HK-2 (cell line): Measurements from ENCODE around the gene CACNA1B.
"Not testable (repeated sequence)": the region's sequence is repeated elsewhere in the genome, so short reads cannot be mapped to it uniquely, and the experiment has no call there.

Experiments
- DNase-seq: peaks from one replicate; pipeline ENCODE4 v3.0.0-alpha.2; 2018; ENCODE audit not compliant: unreplicated experiment

Gene CACNA1B

DNA sequence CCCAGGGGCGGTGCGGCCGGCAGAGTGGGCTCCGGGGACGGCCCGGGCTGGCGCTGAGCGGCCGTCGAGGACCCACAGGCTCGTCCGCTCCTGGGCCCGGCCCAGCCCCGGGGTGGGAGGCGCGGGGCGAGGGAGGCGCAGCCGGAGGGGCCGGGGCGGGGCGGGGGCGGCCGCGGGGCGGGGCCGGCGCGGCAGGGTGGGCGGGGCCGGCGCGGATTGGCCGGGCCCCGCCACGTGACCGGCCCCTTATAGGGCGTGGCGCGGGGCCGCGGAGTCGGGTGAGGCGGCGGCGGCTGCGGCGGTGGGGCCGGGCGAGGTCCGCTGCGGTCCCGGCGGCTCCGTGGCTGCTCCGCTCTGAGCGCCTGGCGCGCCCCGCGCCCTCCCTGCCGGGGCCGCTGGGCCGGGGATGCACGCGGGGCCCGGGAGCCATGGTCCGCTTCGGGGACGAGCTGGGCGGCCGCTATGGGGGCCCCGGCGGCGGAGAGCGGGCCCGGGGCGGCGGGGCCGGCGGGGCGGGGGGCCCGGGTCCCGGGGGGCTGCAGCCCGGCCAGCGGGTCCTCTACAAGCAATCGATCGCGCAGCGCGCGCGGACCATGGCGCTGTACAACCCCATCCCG is at the start of gene CACNA1B:
TSS of gene CACNA1B (plus strand) at position 277 of the 617 bp plus-strand sequence. CDS start at position 429, 152 bp downstream.
- DNase-seq, result not testable (repeated sequence)

DNA sequence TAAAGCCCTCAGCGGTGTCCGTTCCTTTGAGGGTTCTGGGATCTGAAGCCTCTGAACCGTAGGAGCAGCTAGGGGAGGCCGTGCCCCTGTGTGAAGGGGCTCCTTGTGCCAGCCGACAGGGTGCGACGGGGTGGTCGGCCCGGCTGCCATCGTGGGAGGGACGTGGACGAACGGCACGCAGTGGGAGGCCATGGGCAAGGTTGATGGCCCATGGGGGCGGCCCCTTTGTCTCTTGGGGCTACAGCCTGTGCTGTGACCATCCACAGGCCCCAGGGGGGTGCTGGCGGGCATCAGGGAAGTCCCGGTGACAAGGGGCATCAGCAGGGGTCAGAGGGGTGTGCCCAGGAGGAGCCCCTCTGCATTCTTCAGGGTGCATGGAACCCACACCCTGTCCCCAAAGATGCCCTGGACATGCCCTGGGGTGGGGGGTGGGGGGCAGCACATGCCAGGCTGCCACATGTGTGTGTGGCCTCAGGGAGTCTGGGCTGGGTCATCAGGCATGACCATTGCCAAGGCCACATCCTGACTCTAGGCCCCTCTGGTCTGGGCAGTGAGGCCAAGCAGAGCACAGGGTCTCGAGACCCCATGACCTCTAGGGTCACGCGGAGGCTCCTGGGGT is 49.6 kb upstream of the CACNA1B start:
- no peak for DNase-seq

DNA sequence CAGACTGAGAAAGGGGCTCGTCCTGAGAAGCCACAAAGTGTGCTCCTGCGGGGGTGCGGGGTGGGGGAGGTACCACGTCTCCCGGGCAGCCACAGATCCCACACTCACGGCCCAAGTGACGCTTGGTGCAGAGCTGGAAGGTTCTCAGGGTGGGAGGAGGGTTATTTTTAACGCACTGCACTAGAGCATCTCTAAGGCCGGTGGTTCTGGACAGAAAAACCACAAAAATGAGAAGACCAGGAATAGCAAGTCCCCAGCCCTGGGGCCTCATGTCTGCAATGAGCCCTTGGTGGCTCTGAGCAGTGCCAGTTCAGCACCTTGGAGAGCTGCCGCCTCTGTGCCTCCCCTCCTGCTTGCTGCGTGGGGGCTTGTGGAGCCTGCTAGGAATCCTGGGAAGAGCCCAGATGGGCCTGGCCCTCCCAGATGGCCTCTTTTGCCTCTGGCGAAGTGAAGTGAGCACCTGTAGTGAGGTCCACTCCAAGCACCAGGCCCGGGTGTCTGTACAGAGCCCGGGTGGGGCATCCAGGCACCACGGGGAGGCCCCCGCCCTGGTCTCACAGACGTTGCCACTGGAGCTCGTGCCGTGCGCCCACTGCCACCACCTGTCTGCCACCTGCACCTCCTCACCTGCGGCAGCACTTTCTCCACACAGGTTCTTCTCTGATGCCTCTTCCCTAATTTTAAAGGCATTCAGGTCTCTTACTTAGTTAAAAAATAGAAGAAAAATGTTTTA is 48.9 kb upstream of the CACNA1B start:
- DNase-seq, result peak; percentile 24

DNA sequence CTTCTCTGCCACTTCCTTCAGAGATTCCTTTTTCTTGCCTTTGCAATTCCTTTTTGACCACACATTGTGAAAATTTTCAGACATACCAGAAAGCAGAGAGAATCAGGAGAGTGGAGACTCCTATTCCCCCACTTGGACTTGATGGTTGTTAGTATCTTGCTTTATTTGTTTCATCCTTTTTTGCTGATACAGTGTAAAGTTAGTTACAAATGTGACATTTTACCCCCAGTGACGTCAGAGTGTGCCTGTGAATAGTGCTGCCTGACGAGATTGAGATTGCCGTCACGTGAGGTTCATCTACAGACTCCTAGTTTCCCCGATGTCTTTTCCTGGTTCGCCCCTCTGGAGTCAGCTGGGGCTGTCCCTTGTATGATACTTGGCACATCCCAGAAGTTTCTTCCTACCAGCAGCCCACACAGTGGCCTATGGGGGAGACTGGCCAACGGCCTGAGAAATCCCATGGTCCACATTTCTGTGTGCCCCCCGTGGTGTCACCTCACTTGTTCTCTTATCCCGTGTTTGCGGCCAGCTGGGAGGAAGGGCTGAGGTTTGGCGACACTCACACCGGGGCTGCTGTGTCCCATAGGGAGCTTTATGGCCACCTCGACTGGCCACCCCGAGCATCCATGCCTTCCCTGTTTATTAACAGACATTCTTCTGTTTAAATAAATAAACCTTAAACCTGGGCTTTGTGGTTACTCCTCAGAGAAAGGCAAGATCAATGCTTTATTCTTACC is 48.2 kb upstream of the CACNA1B start:
- no peak for DNase-seq

DNA sequence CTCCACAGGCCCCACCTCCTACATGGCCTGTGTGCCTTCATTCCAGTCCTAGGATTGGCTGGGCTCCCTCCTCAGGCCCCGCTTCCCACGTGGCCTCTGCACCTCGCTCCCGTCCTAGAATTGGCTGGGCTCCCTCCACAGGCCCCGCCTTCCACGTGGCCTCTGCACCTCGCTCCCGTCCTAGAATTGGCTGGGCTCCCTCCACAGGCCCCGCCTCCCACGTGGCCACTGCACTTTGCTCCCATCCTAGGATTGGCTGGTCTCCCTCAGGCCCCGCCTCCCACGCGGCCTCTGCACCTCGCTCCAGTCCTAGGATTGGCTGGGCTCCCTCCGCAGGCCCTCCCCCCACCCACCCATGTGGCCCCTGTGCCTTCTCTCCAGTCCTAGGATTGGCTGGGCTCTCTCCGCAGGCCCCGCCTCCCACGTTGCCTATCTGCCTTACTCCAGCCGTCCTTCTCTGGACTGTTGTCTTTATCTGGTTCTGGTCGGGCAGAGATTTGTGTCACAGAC is 45.3 kb upstream of the CACNA1B start:
- DNase-seq, result no peak

DNA sequence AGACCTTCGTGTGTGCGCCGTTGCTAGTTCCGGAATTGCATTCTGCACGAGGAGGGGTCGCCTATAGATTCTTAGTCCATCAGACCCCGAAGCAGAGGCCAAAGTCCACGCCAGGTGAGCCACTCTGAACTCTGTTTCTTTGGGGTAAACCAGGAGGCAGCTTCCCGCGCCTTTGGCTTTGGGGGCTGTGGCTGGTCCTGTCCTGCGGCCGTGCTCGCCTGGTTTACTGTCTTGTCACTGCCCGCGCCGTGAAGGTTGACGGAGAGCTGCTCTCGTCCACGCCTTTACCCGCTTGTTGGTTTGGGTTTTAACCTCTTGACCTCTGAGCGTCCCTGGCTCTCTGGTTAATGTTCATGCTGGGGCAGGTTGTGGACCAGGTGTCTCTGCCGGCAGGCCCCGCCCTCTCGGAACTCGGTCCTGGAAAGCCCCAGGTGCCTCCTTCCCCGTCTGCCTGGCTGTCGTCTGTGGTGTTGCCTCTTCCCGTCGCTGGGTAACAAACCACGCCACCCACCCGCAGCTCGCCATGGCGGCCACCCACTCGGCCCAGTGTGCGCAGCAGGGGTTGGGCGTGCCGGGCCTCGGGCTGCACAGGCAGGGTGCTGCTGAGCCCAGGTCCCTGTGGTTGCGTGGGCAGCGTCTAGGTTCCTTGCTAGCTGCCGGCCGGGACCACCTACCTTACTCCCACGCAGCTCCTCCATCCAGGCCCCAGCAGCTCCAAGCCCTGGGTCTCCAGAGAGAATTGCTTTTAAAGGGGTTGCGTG is 44.6 kb upstream of the CACNA1B start:
- no peak for DNase-seq

DNA sequence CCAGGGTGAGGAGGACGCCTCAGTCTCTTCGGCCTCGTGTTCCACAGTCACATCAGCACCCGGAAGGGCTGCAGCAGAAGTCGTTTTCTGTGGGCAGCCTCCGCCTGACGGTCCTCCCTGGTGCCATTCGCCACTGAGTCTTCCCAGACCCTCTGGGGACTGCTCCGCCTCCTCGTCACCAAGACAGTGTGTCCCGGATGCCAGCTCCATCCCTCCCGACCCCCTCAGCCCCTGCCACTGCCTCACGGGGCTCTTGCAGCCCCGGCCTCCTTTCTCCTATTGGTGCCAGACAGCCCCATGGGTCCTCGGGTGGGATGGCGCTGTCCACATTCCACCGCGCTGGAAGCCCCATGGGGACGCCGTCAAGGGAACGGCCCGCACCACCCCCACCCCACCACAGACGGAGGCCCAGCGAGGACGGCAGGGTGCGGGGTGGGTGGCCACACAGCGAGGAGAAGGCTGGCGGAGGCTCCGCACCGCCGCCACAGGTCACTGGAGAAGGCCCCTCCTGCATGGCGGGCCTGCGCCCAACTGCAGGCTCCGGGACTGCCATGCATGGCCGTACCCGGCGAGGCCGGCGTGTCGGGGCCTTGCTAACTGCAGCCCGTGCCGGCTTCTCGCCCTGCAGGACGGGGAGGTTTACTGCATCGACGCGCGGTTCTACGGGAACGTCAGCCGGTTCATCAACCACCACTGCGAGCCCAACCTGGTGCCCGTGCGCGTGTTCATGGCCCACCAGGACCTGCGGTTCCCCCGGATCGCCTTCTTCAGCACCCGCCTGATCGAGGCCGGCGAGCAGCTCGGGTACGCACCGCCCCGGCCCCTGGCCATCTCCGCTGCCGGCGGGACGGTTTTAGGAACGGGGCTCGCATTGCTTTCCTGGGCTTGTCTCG is 43.6 kb upstream of the CACNA1B start:
- DNase-seq, result no peak

DNA sequence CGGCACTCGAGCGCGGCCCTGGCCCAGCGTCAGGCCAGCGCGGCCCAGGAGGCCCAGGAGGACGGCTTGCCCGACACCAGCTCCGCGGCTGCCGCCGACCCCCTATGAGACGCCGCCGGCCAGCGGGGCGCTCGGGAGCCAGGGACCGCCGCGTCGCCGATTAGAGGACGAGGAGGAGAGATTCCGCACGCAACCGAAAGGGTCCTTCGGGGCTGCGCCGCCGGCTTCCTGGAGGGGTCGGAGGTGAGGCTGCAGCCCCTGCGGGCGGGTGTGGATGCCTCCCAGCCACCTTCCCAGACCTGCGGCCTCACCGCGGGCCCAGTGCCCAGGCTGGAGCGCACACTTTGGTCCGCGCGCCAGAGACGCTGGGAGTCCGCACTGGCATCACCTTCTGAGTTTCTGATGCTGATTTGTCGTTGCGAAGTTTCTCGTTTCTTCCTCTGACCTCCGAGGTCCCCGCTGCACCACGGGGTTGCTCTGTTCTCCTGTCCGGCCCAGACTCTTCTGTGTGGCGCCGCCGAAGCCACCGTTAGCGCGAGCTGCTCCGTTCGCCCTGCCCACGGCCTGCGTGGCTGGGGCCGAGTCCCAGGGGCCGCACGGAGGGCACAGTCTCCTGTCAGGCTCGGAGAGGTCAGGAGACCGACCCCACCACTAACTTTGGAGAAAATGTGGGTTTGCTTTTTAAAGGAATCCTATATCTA is 42.6 kb upstream of the CACNA1B start:
- no peak for DNase-seq

DNA sequence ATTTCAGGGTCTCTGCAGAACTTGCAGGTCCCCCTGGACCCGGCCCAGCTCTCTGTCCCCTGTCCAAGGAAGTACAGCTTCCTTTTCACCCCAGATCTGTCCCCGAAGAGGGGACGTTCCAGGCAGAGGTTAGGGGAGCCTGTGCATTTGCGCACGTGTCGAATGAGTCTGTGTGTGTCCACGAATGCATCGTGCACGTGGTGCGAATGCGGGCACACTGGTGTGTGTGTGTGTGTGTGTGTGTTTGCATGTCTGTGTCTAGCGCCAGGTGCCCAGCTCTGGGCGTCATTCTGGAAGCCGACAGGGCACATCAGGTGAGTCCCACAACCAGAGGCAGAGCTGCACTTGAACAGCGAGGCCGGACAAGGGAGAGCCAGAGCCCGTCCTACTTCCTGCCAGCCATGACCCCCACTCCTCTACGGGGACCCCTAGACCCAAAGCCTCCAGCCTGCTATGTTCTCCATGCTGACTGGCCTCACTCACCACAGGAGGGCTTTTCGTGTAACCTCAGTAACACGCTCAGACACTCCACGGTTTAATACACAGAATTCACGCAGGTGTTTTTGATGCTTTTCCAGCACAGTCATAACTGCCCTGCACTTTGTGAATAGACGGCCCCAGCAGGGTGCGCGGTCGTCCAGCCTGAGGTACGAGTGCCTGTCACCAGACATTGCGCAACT is 41.3 kb upstream of the CACNA1B start:
- DNase-seq, result no peak

DNA sequence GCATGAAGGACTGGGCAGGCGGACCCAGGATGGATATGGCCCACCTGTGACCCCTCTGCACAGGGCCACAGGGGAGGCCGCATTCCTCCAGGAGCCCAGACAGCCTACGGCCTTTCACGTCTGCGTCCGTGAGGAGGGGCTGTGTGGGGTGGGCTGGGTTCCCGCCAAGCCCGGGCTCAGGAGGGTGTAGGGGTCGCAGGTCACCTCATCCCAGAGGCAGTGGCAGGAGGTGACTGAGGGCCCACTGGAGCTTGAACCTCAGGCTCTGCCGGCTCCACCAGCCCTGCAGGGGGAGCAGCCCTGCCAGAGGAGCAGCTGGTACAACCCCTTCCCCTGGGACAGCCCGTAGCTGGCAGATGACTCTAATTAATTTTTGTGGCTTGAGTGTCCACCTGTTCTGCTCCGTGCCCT is 40.7 kb upstream of the CACNA1B start:
- DNase-seq, result no peak

DNA sequence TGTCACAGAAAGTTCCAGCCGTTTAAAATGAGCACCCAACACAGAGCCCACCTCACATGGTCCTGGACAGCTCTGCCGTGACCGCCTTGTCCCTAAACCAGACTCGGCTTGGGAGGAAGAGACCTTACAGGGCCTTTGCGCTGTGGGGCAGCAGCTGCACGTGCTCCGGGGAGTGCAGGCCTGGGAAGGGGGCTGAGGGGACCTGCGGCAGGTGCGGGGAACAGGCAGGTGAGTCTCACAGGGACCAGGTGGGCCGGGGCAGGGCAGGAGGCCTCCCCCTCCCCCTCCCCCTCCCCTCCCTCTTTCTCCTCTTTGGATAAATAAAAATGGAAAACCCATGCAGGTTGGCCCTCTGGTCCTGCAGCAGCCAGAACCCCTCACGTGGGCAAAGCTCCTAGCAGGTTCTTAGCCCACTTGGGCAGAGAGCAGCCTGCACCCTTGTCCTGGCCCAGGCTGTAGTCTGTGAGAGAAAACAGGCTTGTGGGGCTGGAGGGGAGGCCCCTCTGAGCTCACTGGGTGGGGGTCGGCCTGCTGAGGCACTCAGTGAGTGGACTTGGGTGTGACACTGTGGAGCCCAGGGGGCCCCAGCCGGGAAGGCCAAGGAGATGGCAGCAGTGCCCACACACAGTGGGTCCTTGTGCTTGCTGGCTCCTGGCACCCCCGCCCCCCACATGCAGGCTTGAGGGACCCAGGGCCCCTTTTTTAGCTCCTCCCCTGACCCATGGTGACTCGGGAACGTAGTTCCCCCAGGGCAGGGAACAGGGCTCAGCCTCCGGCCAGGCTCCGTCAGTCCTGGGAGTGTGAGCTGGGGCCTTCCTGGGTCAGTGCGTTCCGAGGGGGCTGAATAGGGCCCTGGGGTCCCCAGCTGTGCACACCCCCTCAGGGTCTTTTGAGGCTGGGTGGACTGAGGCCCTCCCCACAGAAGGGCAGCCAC is 40.0 kb upstream of the CACNA1B start:
- DNase-seq, result no peak

DNA sequence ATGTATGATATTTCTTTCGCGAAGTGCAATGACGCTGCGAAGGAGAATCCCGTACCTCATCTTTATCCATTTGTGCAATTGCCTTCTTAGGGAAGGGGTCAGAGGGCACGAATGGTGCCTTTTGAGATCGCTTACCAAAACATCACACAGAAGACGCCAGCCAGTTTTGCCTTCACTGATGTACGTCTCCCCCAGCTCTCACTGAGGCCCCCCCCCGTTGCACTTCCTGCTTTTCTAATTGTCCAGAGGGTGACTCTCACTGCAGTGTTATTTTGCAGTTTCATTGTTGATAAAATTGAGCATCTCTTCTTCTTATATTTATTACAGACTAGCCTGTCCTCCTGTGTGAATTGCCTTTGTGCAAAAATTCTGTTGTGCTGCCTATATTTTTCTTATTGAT is 39.0 kb upstream of the CACNA1B start:
- no peak for DNase-seq

DNA sequence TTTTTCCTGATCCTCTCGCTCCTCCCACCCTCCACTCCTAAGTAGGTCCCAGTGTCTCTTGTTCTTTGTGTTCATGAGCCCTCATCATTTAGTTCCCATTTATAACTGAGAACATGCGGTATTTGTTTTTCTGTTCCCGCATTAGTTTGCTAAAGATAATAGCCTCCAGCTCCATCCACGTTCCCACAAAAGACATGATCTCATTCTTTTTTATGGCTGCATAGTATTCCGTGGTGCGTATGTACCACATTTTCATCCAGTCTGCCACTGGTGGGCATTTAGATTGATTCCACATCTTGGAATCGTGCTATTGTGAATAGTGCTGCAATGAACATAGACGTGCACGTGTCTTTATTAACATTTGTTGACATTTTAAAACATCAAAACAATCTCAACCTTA is 34.2 kb upstream of the CACNA1B start:
- no peak for DNase-seq

DNA sequence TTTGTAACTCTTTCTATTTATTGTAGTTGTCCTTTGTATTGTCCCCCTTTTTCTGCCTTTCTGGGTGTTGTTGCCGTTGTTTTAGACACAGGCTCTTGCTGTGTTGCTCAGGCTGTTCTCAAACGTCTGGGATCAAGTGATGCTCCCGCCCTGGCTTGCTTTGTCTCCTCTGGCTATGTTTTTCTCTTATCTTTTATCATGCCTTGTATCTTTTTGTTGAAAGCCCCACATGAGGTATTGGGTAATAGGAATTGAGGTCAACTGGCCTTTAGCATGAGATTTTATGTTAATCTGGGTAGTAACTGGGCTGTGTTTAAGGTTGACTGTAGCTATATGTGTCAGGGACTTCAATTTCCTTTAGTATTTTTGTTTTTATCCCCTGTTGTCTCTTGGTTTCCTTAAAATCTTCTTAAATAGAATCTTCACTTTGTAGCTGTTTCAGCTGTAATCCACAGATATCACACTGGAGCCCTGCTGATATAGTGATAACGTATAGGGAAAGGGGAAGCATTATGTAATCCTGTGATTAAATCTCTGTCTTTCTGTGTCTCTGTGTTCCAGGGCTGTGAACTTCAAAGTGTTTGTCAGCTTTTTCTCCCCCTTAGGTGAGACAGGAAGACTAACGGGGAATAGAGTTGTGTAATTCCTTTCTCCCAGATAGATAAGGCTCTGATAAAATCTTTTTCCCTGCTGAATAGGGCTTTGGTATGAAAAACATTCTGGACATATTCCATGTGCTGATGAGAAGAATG is 25.9 kb upstream of the CACNA1B start:
- no peak for DNase-seq

DNA sequence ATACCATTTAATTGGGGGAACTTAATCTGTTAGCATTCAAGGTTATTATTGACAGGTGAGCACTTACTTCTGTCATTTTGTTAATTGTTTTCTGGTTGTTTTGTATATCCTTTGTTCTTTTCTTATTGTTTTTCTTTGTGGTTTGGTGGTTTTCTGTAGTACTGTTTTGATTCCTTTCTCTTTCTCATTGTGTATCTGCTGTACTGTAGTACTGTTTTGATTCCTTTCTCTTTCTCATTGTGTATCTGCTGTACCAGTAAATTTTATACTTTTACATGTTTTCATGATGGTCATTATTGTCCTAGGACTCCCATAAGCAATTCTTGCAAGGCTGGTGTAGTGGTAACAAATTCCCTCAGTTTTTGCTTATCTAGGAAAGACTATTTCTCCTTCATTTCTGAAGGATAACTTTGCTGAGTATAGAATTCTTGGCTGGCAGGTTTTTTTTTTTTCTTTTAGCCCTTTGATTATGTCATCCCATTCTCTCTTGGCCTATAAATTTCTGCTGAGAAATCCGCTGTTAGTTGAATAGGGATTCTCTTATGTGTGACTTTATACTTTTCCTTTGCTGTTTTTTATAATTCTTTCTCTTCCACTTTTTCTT is 24.1 kb upstream of the CACNA1B start:
- no peak for DNase-seq

DNA sequence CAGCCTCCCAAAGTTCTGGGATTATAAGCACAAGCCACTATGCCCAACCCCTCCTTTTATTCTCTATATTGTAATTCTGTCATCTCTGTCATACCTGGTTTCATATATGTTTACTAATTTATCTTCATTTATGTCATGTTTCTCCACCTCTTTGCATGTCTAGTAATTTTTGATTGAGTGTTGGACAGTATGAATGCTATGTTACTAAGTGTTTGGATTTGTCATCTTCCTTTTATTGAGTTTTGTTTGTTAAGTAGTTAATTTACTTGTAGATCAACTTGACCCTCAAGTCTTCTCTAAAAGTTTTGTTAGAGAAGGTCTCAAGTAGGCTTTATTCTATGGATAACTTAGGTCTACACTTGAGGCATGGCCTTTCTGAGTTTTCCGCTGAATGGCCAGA is 17.2 kb upstream of the CACNA1B start:
- no peak for DNase-seq

DNA sequence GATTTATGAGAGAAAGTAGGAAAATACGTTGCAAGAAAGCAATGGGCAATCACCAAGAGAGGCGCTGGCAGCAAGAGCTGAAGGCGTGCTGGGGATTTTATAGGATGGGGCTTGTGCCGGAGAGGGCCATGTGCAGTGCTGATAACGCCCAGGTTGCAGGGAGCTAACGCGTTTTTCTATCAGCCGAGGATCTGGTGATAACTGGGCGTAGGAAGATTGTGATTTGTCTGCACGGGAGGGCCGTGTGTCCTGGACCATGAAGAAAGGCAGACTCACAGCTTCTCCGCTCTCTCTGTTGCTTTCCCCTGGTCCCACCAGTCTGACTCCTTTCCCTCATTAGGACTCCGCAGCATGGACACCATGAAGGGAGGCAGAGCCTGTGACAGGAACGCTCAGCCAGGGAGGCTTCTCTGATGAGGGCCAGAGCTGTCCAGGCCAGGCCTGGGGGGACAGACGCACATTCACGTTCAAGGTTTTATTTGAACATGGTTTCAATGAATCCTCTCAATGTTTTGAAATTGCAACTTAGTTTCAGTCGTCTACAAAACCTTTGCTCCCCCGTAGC is 11.9 kb upstream of the CACNA1B start:
- no peak for DNase-seq
